Tibial artery (tissue), 4 donors: ENCODE measurements around the gene LRRC56.

Source experiments
- DNase-seq, 2 donors: peaks; one replicate each; pipeline ENCODE4 v3.0.0-alpha.2; 2019
- H3K27ac ChIP-seq, 2 donors: fragments of 200-600 bp; sonication (generic) in 1 of 2; 1 replicate in 1 of 2; 2 replicates in 1 of 2; pipeline ENCODE4 v1.5.1; 2018 to 2019; ENCODE audit warnings: mild to moderate bottlenecking in 1 of 2
- H3K27me3 ChIP-seq, 2 donors: fragments of 200-600 bp; sonication (generic) in 1 of 2; one replicate each; pipeline versions ENCODE4 v1.5.1 to v1.6.0; 2016 to 2019
- H3K36me3 ChIP-seq, 3 donors: fragments of 200-600 bp; sonication (generic) in 2 of 3; one replicate each; pipeline ENCODE4 v1.5.1; 2016 to 2019; ENCODE audit warnings: mild to moderate bottlenecking in 2 of 3
- H3K4me1 ChIP-seq, 4 donors: fragments of 200-600 bp; sonication (generic) in 2 of 4; 1 replicate in 3 of 4; 2 replicates in 1 of 4; pipeline ENCODE4 v1.5.1; 2016 to 2019
- H3K4me3 ChIP-seq, 2 donors: fragments of 200-600 bp; sonication (generic) in 1 of 2; 1 replicate in 1 of 2; 2 replicates in 1 of 2; pipeline ENCODE4 v1.5.1; 2018 to 2019; ENCODE audit warnings: mild to moderate bottlenecking in 2 of 2
- H3K9me3 ChIP-seq, 3 donors: fragments of 200-600 bp; sonication (generic) in 1 of 3; one replicate each; pipeline ENCODE4 v1.5.1; 2016 to 2019
- intact Hi-C: fragments of 100-400 bp; cut with DNase I; formaldehyde crosslinking; loops from one replicate; pipeline ENCODE4 v1.15.0; 2023; ENCODE audit warnings: low total_unique reads
- TF ChIP-seq, protein P1 (sequence below), 2 experiments: fragments of 200-600 bp in 1 of 2; fragments of 450-650 bp in 1 of 2; IDR thresholded peaks; one replicate each; pipeline ENCODE4 v1.5.1; 2017 to 2019; ENCODE audit warnings: antibody characterized with exemption in 2 of 2, mild to moderate bottlenecking in 1 of 2, moderate library complexity in 1 of 2

Gene LRRC56

DNA sequence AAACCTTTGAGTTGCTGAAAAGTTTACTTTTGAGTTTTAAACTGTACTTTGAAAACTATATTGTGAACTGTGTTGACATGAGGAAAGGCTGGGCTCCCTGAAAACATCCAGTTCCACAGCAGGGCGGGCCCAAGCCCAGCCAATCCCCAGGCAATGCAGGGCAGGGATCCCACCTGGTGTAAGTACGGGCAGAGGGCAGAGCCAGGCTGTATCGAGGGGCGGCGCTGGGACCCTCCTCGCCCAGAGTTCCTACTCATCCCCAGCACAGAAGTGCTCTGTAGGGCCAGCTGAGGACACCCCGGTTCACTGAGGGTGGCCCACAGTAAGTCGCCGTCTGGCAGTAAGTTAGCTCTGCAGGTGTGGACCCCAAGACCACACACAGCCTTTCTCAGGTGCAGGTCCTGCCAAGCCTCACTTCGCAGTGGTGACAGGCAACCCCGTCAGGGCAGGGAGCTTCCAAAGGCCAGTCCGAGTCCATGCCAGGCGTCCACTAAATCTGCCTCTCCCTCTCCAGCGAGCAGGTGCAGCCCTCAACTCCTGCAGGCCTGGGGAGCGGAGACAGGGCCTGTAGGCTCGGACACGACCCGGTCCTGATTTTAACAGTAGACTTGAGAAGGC, 29.8 kb downstream of the LRRC56 start:
- no peak for DNase-seq
- Histone ChIP-seq H3K27me3 (no peaks in the 10 kb centered on the region), H3K4me1 (peaks cover 0 to 33% (median 16%) of the 10 kb centered on the region in 4 donors), H3K4me3 (peak overlapping the region in 1 of 2 donors; percentile 74), H3K36me3 (no peaks in the 10 kb centered on the region), H3K9me3 (no peaks in the 10 kb centered on the region), H3K27ac (peak overlapping the region; percentile 80 to 93)
- TF ChIP-seq, protein P1, sequence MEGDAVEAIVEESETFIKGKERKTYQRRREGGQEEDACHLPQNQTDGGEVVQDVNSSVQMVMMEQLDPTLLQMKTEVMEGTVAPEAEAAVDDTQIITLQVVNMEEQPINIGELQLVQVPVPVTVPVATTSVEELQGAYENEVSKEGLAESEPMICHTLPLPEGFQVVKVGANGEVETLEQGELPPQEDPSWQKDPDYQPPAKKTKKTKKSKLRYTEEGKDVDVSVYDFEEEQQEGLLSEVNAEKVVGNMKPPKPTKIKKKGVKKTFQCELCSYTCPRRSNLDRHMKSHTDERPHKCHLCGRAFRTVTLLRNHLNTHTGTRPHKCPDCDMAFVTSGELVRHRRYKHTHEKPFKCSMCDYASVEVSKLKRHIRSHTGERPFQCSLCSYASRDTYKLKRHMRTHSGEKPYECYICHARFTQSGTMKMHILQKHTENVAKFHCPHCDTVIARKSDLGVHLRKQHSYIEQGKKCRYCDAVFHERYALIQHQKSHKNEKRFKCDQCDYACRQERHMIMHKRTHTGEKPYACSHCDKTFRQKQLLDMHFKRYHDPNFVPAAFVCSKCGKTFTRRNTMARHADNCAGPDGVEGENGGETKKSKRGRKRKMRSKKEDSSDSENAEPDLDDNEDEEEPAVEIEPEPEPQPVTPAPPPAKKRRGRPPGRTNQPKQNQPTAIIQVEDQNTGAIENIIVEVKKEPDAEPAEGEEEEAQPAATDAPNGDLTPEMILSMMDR (IDR thresholded peaks at IDR 0.05), result no peak
- intact Hi-C loops, result no loop called here

DNA sequence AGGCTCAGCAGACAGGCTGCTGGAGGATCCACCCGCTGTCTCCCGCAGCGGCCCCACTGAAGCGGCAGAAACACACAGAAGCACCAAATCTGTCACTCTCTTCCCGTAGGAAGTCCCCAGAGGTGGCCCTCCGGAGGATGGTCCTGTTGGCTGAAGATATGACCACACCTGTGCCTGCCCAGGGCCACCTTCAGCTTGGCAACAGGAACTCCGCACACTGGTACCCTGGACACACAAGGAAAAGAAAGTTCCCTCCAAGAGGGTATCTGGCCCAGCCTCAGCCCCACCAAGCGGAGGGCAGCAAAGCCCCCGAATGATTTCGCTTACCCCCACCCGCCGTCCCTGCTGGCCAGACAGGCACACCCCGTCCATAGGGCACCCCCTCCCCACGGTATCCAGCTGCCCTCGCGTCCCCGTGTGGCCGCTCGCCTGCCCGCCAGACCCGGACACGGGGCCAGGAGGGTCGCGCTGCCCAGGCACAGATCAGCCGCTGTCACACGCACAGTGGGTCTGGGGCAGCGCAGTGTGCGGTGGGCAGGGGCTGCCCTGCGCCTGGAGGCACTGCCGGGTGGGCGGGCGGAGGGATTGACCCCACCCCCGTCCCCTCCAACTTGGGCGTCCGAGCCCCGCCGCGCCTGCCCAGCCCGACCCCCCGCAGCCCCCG, 30.4 kb downstream of the LRRC56 start:
- H3K4me1 ChIP-seq, result peaks cover 0 to 27% (median 16%) of the 10 kb centered on the region in 4 donors
- no peak for DNase-seq
- intact Hi-C loops, result no loop called here
- no peaks in the 10 kb centered on the region for H3K9me3 ChIP-seq
- H3K27ac ChIP-seq, result peak overlapping the region; percentile 80 to 93
- H3K4me3 ChIP-seq, result peak overlapping the region; percentile 55 to 74
- TF ChIP-seq, protein P1 (IDR thresholded peaks at IDR 0.05), result no peak
- H3K27me3 ChIP-seq, result no peaks in the 10 kb centered on the region
- H3K36me3 ChIP-seq, result no peaks in the 10 kb centered on the region

DNA sequence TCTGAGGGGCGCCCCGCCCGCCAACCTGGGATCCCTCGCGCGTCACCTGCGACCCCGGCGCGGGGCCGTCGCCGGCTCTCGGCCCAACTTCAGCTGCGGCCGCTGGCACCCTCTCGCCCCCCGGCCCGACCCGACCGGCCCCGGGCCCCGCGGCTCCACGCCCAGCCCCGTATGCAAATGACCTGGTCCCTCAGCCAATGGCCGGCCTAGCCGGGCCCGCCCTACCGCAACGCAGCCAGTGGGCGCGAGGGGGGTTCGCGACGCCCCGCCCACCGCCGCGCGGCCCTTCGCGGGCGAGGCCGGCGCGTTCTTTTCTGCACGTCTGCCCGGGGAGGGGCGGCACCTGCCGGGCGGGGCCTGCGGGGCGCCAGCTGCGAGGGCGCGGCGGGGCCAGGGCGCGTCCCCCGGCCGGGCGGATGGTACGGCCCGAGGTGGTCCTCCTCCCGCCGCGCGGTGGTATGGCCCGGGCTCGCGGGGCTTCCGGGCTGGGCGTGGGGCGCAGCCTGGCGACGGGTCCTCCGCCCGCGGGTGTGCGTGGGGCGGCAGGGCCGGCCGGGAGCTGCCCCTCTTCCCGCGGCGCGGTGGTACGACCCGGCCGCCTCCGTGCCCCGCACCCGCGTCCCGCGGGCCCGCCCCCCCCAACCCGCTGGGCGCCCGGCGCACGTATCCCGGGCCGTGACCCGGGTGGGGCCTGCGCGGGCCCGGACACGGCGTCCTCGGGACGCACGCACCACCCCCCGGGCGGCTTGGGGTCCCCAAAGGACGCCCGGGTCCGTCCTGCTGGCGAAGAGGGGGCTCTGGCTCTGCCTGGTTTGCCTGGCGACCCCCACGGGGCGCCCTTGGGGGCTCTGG, 31.2 kb downstream of the LRRC56 start:
- peak overlapping the region; percentile 55 to 74 for H3K4me3 ChIP-seq
- intact Hi-C loops, result no loop called here
- H3K27ac ChIP-seq, result peak overlapping the region; percentile 80 to 93
- TF ChIP-seq, protein P1 (IDR thresholded peaks at IDR 0.05), result peak in 1 of 2 experiments; percentile 10
- peaks cover 0 to 27% (median 16%) of the 10 kb centered on the region in 4 donors for H3K4me1 ChIP-seq
- H3K36me3 ChIP-seq, result no peaks in the 10 kb centered on the region
- no peaks in the 10 kb centered on the region for H3K27me3 ChIP-seq
- H3K9me3 ChIP-seq, result no peaks in the 10 kb centered on the region
- peak; percentile 91 to 97 for DNase-seq

DNA sequence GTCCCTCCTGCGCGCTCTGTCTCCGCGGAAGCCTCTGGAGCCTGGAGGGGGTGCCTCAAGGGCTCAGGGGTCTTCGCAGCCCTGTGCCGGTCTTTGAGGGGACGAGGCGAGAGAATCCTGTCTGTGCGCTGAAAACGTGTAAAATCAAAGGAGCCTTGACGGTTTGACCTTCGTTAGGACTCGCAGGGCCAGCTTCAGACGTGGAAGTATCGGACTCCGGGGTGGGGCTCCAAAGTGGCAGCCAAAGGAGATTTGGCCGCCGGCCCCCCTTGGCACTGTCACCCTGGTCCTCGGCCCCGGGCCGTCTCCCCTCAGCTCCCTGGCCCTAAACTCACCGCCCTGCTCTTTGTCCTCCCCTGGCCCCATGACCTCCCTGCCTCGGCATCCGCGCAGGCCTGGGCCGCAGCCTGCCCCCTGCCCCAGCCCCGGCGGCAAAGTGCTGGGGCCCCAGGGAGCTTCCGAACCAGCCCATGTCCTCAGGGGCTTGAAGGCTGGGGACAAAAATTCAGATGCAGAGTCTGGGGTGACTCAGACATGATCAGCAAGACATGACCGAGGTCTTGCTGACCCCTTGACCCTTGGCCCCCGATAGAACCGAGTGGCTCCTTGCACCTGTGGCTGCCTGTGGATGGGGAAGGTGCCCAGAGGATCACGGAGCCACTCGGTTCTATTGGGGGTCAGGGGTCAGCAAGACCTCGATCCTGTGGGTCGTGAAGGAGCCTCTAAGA, 32.0 kb downstream of the LRRC56 start:
- Histone ChIP-seq H3K4me1 (peaks cover 0 to 22% (median 16%) of the 10 kb centered on the region in 4 donors), H3K4me3 (peak overlapping the region; percentile 55 to 74), H3K9me3 (no peaks in the 10 kb centered on the region), H3K27ac (peak overlapping the region; percentile 80 to 93), H3K27me3 (no peaks in the 10 kb centered on the region), H3K36me3 (no peaks in the 10 kb centered on the region)
- intact Hi-C loops, result no loop called here
- TF ChIP-seq, protein P1 (IDR thresholded peaks at IDR 0.05), result no peak
- DNase-seq, result no peak

DNA sequence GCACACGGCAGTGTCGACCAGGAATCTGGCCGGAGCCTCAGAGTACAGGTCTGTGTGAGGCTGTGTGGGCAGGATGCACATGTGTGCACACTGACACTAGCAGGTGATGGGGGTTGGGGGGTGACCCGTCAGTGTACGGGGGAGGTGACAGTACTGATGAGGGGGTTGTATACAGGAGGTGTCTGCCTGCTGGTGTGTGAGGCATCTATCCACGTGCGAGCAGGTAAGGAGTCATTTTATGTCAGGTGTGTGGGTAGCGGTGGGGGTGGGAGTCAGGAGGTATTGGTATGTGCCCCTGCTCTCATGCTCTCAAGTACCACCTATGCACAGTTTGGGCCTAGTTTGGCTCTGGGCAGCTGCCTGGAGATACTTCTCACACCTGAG, 34.5 kb downstream of the LRRC56 start:
- no peak overlapping the region for H3K4me3 ChIP-seq
- intact Hi-C loops, result loop anchor here (10.0 kb wide), 1 partner anchor 233 kb away; the partner anchor contains the start of genes PIDD1 and RPLP2
- DNase-seq, result no peak
- no peaks in the 10 kb centered on the region for H3K36me3 ChIP-seq
- no peaks in the 10 kb centered on the region for H3K27me3 ChIP-seq
- TF ChIP-seq, protein P1 (IDR thresholded peaks at IDR 0.05), result no peak
- H3K27ac ChIP-seq, result no peak overlapping the region
- H3K9me3 ChIP-seq, result no peaks in the 10 kb centered on the region
- peaks cover 0 to 33% (median 24%) of the 10 kb centered on the region in 4 donors for H3K4me1 ChIP-seq
